Measurements from ENCODE around the gene ARG1.
"Not testable (repeated sequence)": the region's sequence is repeated elsewhere in the genome, so short reads cannot be mapped to it uniquely, and the experiment has no call there.

Gene ARG1
- total RNA-seq: 0 reads per million in 2 donors

- no peak for DNase-seq
Measured at GRCh38 chr6:131572686-131573415, at the start of gene ARG1. TSS of gene ARG1 (plus strand) at chr6:131573226. CDS start at chr6:131573283, 57 bp downstream.

- no peak for DNase-seq
Measured at GRCh38 chr6:131523988-131524673, 48.9 kb upstream of the ARG1 start.

DNA sequence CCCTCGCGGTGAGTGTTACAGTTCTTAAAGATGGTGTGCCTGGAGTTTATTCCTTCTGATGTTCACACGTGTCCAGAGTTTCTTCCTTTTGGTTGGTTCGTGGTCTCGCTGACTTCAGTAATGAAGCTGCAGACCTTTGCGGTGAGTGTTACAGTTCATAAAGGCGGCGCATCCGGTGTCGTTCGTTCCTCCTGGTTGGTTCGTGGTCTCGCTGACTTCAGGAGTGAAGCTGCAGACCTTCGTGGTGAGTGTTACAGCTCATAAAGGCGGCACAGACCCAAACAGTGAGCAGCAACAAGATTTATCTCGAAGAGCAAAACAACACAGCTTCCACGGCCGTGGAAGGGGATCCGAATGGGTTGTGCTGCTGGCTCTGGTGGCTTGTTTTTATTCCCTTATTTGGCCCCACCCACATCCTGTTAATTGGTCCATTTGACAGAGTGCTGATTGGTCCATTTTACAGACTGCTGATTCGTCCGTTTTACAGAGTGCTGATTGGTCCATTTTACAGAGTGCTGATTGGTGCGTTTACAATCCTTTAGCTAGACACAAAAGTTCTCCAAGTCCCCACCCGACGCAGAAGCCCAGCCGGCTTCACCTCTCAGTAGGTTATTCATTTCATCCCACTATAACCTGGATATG lies 48.2 kb upstream of the ARG1 start:
- DNase-seq: no peak

GRCh38 chr6:131530936-131531335 lies 42.1 kb upstream of the ARG1 start:
- not testable (repeated sequence) for DNase-seq

DNA sequence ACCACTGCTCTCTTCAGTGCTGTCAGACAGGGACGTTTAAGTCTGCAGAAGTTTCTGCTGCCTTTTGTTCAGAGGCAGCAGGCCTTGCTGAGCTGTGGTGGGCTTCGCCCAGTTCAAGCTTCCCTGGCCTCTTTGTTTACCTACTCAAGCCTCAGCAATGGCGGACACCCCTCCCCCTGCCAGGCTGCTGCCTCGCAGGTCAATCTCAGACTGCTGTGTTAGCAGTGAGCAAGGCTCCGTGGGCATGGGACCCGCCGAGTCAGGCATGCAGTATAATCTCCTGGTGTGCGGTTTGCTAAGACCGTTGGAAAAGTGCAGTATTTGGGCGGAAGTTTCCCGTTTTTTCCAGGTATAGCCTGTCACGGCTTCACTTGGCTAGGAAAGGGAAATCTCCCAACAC lies 41.3 kb upstream of the ARG1 start:
- not testable (repeated sequence) for DNase-seq

- DNase-seq: no peak
Measured at GRCh38 chr6:131532580-131533039, 40.4 kb upstream of the ARG1 start.

DNA sequence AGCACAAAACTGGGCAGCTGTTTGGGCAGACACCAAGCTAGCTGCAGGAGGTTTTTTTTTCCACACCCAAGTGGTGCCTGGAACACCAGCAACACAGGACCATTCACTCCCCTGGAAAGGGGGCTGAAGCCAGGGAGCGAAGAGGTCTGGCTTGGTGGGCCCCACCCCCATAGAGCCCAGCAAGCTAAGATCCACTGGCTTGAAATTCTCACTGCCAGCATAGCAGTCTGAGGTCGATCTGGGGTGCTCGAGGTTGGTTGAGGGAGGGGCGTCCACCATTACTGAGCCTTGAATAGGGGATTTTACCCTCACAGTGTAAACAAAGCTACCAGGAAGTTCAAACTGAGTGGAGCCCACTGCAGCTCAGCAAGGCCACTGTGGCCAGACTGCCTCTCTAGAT lies 34.4 kb upstream of the ARG1 start:
- DNase-seq: not testable (repeated sequence)

DNA sequence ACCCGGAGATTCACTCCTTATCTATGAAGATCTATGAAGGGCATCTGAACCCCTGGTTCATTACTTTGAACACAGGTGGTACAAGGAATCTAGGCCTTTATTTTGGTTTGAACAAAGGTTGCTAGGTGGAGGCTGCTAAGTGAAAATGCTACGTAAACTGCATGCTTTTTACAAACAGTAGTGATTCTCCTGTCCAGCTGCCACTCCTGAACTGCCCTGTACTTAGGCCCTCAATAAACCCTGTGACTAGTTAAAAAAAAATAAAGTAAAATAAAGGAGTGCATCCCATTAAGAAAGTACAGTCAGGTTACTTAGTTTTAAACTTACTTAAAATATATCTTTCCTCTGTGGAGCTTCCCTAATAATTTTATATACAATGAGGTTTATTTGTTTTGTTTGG lies 27.7 kb upstream of the ARG1 start:
- no peak for DNase-seq

- DNase-seq: no peak
Measured at GRCh38 chr6:131547488-131547887, 25.5 kb upstream of the ARG1 start.

- DNase-seq: no peak
Measured at GRCh38 chr6:131548441-131548840, 24.6 kb upstream of the ARG1 start.

GRCh38 chr6:131549811-131550210 lies 23.2 kb upstream of the ARG1 start:
- DNase-seq: no peak

- DNase-seq: no peak
Measured at GRCh38 chr6:131551902-131552301, 21.1 kb upstream of the ARG1 start.

DNA sequence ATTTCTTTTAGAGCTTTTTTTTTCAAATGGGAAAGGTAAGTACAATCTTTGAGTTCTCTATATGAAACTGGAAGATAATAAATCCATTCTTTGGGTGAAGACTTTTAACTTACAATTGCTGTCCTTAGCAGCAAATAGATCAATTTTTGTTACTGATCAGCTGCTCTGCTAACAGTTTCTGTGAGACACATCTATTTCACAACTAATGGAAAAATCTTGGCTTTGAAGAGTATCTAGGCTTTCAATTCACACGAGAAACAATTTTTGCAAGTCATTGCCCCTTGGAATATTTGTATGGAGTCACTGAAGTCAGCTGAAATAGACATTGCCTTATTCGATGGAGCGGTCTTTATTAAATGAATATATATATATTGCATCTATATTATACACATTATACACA lies 20.5 kb upstream of the ARG1 start:
- DNase-seq: no peak

- DNase-seq: no peak
Measured at GRCh38 chr6:131555992-131556391, 17.0 kb upstream of the ARG1 start.

- DNase-seq: no peak
Measured at GRCh38 chr6:131558922-131559321, 14.1 kb upstream of the ARG1 start.

DNA sequence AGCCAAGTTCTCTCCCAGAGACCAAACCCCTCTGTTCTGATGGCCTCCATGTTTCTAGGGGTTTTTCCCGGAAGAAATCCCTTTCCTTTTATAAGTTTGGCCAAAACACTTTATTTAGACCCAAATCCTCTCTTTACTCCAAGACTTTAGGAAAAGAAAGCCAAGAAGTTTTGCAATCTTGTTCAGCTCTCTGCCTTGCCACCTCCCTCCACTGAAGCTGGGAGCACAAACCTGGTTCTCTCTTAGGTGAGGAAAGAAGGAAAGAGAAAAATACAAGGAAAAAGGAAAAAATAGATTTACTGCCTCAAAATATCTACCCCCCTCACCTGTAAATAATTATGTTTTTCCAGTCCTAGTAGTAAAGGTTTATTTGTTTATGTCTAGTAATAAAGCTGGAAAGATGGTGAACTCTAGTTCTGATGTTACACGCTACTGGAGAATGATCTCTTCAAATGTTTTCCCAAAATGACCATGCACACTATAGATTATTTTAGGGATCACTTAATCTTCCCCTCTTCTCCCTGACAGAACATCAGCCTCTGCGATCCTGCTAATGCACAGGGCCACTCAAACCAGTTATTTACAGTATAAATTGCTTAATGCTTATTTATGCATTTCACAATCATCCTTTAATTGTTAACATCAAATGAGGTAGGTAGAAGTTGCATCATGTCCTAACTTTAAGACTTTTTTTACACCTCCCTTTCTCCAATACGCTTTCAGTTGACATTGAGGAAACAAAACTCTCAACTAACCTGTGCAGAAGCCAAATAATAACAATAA lies 10.9 kb upstream of the ARG1 start:
- DNase-seq: no peak

DNA sequence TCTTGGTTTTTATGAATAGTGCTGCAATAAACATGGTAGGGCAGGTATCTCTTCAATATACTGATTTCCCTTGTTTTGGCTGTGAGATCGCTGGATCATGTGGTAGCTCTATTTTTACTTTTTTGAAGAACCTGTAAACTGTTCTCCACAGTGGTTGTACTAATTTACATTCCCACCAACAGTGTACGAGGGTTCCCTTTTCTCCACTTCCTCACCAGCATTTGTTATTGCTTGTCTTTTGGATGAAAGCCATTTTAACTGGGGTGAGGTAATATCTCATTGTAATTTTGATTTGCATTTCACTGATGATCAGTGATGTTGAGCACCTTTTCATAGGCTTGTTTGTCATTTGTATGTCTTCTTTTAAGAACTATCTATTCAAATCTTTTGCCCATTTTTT lies 8.0 kb upstream of the ARG1 start:
- no peak for DNase-seq

DNA sequence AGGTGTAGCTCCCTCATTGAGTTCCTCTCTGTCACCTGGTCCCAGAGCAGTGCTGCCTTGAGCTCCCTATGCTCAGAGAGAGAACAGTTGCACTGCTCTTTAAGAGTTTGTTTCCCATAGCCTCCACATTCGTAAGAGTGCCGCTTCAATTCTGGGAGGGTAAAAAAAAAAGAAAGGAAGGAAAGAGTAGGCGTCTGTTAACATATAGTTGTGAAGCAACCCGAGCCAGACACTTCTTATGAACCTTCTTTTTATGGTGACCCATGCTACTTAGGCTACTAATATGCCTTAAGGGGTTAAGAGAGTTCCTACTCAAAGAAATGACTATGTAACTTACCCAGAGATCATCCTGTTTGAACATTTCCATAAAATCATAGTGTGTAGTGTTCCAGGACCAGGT lies 4.3 kb upstream of the ARG1 start:
- DNase-seq: no peak

DNA sequence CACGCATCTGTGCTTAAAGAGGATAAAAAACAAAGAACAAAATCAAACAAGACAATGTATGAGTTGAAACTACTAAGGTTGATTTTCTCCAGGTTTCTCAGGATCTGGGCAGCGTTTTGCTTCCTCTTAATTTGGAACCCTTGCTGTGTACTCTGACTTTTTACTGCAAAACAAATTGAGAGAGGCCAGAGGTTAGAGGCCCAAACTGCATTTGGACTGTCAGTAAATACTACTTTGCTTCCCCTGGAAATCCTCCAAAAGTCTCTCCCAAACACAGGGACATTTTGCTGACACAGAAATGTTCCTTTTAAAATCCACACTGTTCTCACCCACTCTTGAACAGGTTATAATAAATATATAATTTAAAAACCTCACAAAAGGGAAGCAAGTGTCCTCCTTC lies 1.1 kb downstream of the ARG1 start:
- no peak for DNase-seq

GRCh38 chr6:131574686-131575085 lies 1.7 kb downstream of the ARG1 start:
- no peak for DNase-seq

GRCh38 chr6:131575834-131576478 lies 2.9 kb downstream of the ARG1 start:
- DNase-seq: no peak

- no peak for DNase-seq
Measured at GRCh38 chr6:131581523-131581922, 8.5 kb downstream of the ARG1 start.

DNA sequence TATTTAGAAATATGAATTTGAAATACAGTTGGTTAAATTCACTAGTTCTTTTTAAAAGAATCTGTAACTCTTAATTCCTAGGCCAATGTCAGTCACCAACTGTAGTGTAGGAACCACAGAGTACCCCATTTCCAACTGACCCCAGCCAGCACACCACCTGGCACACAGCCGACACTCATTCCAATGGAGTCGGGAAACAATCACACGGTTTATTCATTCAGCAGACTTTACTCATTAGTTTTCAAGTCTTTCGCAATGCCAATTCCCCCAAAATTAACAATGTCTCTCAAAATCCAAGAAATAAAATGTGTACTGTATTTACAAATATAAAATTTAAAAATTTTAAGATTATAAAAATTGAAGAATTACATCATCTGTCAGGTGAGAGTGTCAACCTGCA lies 13.5 kb downstream of the ARG1 start:
- DNase-seq: no peak

Measured in T-helper 9 cell (primary cell).